GM12891 (cell line): Measurements from ENCODE around the gene MISP.

Source experiments
- PAX5 ChIP-seq: IDR thresholded peaks from 2 replicates; pipeline ENCODE4 v1.6.1; 2011; ENCODE audit warnings: low read length, moderate library complexity, mild to moderate bottlenecking; ENCODE audit not compliant: insufficient read depth, severe bottlenecking
- POLR2A ChIP-seq: IDR thresholded peaks from 2 replicates; pipeline ENCODE4 v1.6.1; 2011; ENCODE audit warnings: low read depth, low read length, control low read depth
- POLR2AphosphoS5 ChIP-seq: IDR thresholded peaks from 2 replicates; pipeline ENCODE4 v1.6.1; 2011; ENCODE audit warnings: low read depth, low read length, control low read depth
- POU2F2 ChIP-seq: IDR thresholded peaks from 2 replicates; pipeline ENCODE4 v1.6.1; 2011; ENCODE audit warnings: low read depth, mild to moderate bottlenecking, control low read depth, low read length, moderate library complexity
- SPI1 ChIP-seq: IDR thresholded peaks from 2 replicates; pipeline ENCODE4 v1.6.1; 2011; ENCODE audit warnings: low read depth, low read length, control low read depth
- TAF1 ChIP-seq: IDR thresholded peaks from 2 replicates; pipeline ENCODE4 v1.6.1; 2011; ENCODE audit warnings: low read depth, low read length, control low read depth

DNA sequence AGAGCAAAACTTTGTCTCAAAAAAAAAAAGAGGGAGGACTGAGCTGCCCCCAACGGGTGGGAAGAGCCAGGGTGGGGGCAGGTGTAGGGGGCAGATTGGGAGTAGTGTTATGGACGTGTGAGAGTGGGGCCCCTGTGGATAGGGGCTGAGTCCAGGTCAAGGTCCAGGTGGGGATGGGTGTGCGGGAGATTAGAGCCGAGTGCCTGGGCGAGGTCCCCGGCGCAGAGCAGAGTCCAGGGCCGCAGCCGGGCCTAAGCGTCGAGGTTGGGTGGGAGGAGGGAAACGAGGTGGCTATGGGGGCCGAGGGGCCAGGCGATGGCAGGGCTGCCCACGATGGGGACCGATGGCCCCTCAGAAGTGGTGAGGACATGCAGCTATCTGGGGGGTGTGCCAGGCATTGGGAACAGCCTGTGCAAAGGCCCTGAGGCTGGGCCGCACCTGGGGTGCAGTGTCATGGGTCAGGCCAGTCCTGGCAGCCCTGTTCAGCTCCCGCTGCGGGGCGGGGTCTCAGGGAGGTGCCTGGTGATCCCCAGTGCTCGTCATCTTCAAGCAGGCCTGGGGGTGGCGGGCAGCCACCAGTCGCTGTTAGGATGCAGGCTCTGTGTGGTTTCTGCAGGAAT lies 12.3 kb upstream of the MISP start:
- no peak for TF ChIP-seq POLR2A
- no peak for TF ChIP-seq POLR2AphosphoS5
- TF ChIP-seq TAF1: no peak
- no peak for TF ChIP-seq PAX5
- no peak for TF ChIP-seq SPI1
- no peak for TF ChIP-seq POU2F2
